ENCODE results near the gene TMEM54.

GRCh38 chr1:32928285-32928684 is 27.1 kb upstream of the TMEM54 start:
- TF ChIP-seq CTCF (IDR thresholded peaks at IDR 0.05) (no peak), EZH2 (IDR thresholded peaks at IDR 0.05; ENCODE audit: borderline replicate concordance, insufficient read depth, low read depth, low read length, poor library complexity, severe bottlenecking) (no peak)
